Measurements from ENCODE around the gene SNAP47.

The SNAP47 gene

DNA sequence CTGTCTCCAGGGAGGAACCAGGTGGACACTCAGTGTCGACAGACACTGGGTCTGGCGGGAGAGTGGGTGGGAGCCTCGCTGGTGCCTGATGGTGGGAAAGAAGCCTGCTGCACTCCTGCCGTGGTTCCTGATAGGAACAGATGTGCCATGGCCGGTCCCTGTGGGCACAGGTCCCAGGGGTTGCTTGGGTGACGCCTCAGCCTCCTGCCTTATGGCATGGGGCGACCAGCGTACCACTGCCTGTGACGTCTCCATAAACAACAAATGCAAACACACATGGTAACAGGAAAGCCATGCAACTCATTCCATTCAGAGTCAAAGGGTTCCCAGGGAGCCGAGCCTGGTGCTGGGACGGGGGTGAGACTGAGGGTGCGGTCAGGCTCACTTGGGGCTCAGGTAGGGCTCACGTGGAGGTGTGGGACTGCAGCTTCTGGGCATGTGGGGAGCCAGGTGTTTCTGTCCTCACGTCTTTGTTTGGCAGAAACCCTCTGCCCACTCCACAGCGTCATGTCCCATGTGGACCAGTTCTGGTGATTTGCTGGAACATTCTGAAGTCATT is 34.8 kb downstream of the SNAP47 start:
- DNase-seq, result no peak

DNA sequence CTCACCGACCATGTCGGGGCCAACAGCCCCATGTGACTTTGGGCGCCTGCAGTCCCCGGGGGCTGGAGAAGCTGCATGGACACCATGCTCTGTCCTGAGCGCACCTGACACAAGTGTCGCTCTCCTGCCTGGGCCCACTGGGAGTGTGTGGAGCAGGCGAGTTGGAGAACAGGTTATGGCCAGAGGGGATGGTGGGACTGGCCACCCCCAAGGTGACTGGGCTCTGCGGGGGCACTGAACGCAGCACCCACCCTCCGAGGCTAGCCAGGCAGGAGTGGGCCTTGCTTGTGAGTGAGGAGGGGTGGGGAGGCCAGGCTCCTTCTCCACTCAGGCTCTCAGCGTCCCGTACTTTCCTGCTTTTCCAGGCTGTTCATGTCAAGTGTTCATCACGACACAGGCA is 35.6 kb downstream of the SNAP47 start:
- DNase-seq, result no peak

DNA sequence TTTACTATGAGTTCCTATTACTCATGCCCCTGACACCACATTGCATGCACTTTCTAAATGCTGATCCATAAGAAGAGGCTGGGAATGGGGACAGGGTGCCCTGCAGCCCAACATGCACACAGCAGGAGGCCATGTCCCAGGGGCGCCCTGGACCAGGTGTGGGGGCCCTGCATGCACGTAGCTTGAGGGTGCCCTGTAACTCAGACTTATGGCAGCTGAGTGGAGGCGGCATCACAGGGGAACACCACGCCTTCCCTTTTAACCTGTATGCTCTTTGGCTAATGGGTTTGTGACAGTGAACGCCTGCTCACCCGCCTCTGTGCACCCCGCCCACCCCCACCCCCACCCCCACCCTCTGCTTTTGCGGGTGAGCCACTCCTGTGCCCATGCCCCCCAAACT is 36.1 kb downstream of the SNAP47 start:
- no peak for DNase-seq

DNA sequence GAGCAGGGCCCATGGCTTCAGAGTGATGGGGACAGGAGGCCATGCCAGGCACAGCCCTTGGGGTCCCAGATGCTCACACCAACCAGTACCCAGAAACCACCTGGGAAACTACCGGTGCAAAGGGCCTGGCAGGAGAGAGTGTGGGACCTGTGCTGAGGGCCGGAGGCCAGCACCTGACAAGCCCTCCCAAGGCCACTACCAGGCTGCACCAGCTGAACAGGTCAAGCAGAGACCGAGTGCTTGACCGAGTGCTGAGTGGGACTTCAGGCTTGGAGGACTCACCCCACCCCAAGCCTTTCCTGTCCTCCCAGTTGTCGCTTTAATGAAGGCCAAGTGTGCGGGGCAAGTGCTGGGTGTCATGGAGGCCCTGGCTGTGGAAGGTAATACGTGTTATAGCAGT is 36.5 kb downstream of the SNAP47 start:
- no peak for DNase-seq

DNA sequence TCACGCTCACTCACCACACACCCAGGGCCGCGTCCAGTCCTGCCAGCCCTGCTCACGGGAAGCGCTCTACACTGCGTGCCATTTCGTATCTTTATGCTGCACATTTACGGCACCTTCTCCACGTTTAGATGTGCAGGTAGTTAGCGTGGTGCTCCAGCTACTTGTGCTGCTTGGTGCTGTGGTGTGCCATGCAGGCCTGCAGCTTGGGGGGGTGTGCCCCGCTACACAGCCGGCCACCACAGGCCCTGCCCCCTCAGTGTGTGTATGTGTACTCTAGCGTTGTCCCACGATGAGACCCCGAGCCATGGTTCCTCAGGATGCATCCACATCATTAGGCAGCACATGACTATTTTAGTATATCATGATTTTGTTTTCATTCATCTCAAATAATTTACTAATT is 38.3 kb downstream of the SNAP47 start:
- DNase-seq, result no peak

DNA sequence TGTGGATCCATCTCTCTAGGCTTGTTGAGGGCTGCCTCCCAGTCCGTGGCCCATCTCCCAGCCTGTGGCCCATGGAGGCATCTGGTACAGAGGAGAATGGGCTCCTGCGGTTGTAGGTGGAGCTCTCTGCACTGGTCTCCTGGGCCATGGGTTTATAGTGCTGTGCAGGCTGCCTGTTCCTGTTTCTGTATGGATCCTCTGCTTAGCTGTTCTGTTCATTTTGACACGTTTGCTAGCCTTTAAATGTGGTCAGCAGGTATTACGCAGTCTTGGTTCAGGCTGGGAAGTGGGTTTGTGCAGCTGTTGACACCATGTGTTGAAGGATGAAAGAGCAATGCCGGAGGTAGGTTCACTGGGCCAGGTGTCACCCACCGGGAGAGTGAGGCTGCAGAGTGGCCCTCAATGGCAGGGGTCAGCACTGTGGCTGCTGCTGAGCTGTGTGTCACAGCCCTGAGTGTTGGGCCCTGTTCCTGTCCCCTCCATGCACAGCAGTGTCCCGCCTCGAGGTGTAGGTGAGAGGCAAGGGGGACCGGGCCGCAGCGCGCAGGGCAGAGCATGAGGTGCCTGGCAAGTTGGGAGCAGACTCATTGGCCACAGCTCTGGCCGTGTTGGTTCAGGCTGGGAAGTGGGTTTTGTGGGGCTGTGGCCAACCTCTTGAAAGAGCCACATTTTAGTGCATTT is 39.0 kb downstream of the SNAP47 start:
- no peak for DNase-seq

DNA sequence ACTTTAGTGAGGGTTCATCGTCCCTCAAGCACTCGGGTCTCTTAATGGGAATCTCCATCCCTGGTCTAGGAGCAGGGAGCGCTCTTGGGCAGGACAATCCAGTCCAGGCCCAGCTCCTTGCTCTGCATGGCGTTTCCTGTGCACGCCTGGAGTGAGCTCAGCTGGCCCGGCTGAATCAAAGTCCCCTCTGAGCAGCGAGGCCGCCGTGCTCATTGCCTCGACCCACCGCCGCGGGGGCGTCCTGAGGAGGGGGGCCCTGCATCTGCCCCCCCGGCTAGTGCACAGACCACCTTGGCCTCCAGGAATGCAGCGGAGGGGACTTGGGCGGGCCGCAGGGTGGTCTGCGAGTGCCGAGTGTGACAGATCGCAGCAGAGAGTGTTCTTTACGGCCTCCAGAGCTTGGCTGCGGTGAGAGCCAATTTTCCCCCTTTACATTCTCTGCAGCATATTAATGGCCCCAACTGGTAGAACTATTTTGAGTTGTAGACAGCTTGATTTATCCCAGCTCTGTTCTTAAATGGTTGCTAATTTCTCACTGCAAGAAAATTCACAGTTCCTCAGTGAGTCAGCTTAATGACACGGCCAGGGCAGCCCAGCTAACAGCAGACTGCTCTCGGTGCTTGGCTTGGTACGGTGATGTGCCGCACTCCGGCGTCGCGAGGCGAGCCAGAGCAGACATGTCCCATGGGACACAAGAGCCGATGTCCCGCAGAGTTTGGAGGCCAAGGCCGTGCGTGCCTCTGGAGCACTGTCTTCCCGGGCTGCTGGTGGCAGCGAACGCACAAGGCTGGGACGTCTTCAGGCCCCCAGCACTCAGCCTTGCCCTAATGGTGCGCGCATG is 39.8 kb downstream of the SNAP47 start:
- no peak for DNase-seq

DNA sequence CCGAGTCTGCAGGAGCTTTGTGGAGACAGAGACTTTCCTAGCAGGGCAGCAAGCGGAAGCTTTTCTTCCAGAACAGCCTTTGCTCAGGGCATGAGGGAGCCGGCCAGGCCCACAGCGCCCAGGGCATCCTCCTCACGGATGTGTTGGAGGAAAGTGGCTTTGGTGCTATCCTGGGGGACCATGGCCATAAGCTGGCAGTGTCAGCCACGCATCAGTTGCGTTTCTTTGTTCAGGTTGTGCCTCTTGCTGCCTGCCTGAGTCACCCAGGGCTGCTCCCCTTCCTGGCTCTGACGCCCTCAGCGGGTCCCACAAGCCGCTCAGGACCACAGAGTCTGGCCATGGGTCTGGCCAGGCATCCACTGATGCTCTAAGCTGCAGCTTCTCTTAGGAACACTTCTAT is 40.6 kb downstream of the SNAP47 start:
- no peak for DNase-seq

DNA sequence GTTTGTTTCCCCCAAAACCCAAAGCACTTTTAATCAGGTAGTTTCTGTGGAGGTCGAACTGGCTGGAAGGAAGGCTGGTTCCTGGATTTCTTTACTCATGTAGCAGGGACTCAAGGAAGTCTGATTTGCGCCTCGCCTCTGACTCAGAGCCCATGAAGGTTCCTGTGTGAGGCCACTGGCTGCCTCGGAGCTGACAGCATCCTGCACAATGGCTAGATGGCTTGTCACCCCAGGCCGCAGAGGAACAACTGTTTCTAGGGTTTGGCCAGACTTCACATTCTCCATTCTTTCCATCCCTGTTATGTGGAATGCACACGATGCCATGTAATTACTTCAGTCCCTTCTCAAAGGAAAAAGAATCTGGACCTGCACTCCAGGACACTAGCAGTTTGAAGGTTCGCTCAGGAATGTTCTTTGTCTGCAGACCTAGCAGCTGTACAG is 41.1 kb downstream of the SNAP47 start:
- no peak for DNase-seq

DNA sequence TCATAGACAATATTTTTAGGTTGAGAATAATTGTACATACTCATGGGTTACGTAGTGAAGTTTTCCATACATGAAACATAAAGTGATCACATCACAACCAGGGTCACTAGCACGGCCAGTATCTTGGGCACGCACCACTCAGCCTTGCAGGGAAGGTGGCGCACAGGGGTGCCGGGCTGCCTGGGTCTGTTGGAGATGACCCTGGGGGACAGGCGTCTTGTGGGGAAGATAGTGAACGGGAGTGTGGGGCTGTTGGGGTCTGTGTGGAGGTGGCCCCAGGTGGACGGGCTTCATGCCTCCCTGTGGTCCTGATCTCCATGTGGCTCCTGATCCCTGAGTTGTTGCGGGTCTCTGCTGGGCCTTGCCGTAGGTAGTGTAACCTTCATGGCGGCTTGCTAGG is 41.9 kb downstream of the SNAP47 start:
- no peak for DNase-seq

DNA sequence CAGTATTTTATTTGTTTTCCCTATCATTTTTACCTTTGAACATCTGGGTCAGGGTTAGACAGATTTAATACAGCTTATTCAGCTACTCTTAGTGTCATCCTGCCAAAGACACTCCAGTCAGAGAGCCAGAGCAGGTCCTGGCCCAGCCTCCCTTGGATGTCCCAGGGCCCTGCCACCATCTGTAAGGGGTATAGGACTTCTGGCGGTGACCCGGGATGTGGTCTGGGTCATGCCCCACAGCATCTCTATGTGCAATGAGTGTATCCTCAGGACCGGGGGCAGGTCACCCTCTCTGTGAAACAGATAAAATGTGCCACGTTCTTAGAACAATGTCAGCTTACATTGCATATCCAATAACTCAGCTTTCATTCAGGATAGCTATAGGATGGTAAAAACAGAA is 42.4 kb downstream of the SNAP47 start:
- DNase-seq, result no peak

DNA sequence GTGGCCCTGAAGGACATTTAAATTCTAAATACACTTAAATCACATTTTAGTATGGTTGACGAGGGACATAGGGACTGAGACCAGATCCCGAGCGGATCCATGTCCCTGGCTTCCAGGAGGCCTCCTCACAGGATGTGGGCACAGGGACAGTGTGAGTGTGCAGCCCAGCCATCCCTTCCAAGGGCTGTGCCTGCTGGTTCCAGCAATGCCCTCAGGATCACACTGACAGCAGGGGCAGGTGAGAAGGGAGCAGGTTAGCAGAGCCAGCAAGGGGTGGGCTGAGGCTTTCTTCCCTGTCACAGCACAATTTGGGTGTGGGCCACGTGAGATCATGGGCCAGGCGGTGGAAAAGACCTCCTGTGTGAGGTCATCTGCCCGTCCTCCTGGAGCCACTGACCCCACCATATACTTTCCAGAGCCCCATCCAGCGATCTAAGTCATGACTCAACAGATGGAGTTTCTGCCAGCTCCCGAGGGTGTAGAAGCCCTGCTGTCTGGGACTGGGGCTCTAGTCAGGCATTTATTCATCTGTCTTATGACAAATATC is 43.2 kb downstream of the SNAP47 start:
- no peak for DNase-seq

DNA sequence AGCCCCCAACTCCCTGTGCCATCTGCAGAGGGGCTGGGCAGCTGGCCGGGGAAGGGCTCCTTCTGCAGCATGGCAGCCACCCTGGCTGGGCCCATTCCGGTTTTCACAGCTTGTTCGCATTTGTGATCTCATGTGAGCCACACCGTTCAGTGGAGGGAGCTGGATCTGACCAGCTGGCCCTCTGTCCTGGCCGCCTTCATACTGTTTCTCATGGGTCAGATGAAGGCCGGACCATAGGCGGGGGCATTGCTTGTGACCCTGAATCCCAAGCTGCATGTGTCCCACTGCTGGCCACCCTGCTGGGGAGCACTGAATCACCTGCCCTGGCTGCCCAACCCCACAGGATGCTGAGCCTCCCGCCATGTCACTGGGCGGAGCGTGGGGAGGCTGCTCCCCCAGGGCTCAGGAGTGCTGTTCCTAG is 43.8 kb downstream of the SNAP47 start:
- no peak for DNase-seq

DNA sequence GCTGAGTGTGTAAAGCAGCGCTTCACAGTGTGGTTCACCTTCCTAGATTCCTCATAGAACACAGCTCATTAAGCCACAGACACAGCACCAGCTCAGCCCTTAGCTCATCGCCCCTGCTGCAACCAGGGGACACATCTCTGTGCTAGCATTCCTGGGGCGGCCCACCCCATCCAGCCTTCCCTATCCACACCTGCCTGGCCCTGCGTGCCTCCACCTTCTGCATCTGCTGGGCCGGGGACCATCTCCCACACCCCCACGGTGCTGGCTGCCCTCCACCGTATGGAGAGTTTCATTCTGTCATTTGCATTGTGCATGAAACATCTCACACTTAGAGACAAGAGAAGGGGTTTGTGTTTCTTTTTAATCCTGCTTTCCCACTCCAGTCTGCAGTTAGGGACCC is 44.5 kb downstream of the SNAP47 start:
- DNase-seq, result no peak

DNA sequence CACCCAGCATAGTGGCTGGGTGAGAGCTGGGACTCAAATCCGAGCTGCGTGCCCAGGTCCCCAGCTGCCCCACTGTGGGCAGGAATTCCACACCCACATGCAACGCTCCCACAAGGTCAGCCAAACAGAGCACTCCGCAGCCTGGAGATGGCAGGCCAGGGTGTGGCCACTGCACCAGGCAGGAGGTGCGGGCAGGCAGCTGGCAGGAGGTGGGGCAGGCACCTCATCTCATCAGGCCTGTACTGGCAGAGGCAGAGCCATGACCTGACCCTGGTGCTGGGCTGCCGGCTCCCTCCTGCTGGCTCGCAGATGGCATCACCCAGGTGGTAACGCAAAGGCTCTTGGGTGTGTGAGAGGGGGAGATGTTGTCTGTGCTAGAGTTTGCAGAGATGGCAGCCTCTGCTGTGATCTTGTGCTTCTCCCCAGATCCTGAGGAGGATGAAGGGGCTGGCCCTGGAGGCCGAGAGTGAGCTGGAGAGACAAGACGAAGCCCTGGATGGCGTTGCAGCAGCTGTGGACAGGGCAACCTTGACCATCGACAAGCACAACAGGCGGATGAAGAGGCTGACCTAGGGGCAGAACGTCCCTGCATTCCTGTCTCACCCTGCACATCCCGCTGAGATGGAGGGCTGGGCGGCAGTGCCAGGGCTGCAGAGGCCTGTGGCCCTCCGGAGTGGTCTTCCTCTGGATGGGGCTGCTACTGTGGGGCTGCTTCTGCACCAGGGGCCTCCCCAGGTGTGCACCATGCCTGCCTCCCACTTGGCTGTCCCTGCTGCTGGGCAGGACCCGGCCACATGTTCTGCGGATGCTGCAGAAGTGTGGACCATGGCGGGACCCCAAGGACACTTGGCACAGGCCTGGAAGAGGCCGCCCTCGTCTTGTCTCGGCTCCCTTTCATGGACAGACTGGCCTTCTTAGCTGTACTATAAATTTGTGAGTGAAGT is 45.1 kb downstream of the SNAP47 start:
- DNase-seq, result no peak

DNA sequence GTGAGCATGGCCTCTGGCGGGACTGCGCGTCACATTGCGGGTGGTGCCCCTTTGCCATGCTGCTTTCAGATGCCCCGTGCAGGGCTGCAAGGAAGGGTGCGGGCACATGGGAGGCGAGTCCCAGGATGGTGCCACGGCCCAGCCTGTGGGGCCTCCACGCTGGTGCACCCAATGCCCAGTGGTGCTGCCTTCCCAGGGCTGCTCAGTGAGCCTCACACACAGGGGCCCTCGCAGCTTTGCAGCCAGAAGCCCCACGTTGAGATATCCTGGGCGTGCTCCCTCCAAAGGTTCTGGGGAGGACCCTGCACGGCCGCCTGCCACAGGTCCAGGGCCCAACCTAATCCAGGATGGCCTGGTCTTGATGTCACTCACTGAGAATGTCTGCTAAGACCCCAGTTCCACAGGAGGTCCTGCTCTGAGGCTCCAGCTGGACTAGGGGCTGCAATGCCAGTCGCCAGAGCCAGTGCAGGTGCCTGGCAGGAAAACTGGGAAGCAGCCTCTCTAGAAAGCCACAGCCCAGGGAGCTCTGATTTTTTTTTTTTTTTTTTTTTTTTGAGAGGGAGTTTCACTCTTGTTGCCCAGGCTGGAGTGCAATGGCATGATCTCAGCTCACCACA is 46.2 kb downstream of the SNAP47 start:
- DNase-seq, result no peak

DNA sequence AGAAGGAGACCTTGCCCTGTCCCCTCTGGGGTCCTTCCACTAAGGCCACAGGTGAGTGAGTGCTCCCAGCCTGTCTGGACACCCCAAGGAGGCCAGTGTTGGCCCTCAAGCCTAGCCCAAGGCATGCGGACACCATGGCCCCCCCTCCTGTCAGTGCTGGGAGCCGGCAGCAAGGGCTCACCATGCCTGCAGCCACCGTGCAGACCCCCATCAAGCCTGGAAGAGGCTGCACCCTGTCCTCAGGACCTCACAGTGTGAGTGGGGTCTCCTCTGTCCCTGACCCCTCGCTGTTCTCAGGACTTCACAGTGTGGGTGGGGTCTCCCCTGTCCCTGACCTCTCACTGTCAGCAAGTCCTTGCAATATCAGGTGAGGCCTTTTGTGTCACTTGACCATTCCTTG is 47.0 kb downstream of the SNAP47 start:
- DNase-seq, result no peak

DNA sequence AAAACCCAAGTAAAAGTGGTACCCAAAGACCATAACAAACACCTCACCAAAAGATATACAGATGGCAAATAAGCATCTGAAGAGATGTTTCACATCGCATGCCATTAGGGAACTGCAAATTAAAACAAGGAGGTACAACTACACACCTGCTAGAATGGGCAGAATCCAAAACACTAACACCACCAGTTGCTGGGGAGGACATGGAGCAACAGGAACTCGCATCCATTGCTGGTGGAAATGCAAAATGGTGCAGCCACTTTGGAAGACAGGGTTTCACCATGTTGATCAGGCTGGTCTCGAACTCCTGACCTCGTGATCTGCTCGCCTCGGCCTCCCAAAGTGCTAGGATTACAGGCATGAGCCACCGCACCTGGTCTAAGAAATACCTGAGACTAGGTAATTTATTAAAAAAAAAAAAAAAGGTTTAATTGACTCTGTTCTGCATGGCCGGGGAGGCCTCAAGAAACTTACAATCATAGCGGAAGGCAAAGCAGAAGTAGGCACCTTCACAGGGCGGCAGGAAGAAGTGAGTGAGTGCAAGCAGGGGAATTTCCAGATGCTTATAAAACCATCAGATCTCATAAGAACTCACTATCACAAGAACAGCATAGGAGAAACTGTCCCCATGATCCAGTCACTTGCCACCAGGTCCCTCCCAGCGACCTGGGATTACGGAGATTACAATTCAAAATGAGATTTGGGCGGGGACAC is 50.0 kb downstream of the SNAP47 start:
- no peak for DNase-seq

DNA sequence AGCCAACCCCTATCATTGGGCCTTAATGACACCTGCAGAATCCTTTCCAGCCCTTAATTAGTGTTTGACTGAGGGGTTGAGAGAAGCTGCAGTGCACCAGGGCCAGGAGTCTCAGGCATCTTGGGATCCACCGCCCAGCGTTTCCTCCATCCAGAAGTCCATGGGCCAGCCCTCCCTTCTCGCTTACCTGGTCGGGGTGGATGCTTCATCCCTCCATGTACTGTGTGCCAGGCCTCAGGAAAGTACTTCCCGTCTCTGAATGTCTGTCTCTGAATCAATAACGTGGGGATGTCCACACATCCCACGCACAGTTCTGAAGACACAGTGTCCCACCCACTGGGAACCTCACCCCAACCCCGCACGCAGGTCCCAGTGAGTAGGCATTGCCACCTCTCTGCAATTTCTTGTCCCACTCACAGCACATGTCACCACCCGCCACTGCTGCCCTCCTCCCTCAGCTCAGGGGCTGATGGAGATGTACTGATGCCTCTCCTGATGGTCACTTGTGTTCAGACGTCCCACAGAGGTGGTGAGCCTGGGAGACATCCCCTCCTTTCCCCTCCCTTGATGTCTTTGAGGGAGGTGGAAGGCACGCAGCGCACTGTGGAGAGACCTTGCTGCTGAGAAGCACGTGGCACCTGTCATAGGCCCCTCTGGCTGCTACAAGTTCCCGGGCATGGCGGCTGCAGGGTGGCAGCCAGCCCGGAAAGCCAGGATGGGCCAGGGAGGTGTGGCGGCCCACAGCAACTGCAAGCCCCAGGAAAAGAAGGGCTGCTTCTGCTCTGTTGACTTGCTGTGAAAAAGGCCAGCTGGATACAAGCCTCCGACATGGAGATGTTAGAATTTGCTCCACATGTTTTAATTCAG is 50.8 kb downstream of the SNAP47 start:
- no peak for DNase-seq

DNA sequence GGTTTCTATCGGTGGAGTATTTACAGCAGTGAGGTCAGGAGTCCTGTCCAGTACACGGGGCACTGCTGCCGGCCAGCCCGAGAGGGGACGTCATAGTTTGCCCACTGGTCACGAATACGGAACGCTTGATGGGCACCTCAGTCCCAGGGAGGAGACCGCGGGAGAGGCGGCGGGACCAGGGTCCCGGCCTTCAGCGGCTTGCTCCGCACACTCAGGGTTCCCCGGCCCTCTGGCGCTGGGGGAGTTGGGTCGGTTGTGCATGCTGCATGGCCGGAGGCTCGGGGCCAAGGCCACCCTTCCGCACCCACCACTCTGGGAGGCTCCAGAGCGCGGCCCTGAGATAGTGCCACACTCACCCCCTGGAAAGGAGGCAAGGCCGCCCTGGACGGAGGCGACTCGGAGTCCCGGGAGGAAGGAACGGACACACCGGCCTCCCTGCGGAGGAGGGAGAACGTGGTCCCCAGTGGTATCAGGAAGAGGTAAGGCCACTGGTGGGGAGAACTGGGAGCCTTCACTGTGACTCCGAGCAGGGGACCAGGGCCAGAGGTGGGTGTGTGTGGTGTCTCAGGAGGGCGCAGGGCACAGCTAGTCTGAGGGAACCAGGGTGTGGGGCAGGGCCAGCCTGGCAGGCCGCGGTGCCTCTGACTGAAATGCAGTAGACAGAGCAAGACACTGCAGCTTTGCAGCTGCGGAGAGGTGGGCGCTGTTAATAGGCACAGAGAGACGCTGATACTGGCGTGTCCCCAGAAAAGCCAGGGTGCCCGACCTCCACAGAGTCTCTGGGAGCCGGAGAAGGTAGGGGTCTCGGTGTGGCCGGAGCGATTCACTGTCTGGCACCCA is 51.7 kb downstream of the SNAP47 start:
- DNase-seq, result no peak

Data from stimulated activated CD4-positive, alpha-beta T cell treated with anti-CD3 and anti-CD28 coated beads, Interleukin-15, amount 100 ng/mL, for 24 hours (primary cell).